ENCODE data around the gene TMEM91. TPM values are rescaled to one million over a fixed set of nuclear protein-coding genes. Genes with fewer than 3 reads are reported as not detected.

TMEM91 gene
- total RNA-seq, 2 donors from 2014 or later: 5.7 to 16.5 TPM

GRCh38 chr19:41428481-41428859, 52.1 kb downstream of the TMEM91 start:
- peaks cover 18% of the 10 kb centered on the region for H3K4me1 Mint-ChIP-seq
- no peaks in the 10 kb centered on the region for H3K27me3 Mint-ChIP-seq (ENCODE audit: insufficient read depth)
- 85 to 100% methylated on average over 1 of the region's 1 CpG for WGBS, 2 experiments (ENCODE audit: insufficient coverage in 1 of 2, insufficient read length in 1 of 2)

GRCh38 chr19:41430922-41431321, 54.6 kb downstream of the TMEM91 start:
- no peak overlapping the region for H3K4me3 ChIP-seq (ENCODE audit: low read length)
- Mint-ChIP-seq H3K36me3 (ENCODE audit: low read depth) (peaks cover 28% of the 10 kb centered on the region), H3K27me3 (ENCODE audit: insufficient read depth) (no peaks in the 10 kb centered on the region), H3K4me3 (no peak overlapping the region), H3K9me3 (no peaks in the 10 kb centered on the region), H3K4me1 (peaks cover 17% of the 10 kb centered on the region), H3K27ac (no peak overlapping the region)
- TF ChIP-seq CTCF (conservative IDR thresholded peaks at IDR 0.05): no peak
- no peak overlapping the region for H3K27ac ChIP-seq (ENCODE audit: low read depth, low read length)
- H3K9ac ChIP-seq (ENCODE audit: extremely low read depth, low read length, poor library complexity, severe bottlenecking): no peak overlapping the region
- H3K36me3 ChIP-seq (ENCODE audit: control insufficient read depth, insufficient read depth, low read length): peaks cover 28% of the 10 kb centered on the region
- H3K4me1 ChIP-seq (ENCODE audit: control insufficient read depth, insufficient read depth, low read length): peaks cover 4% of the 10 kb centered on the region
- no peak for DNase-seq
- no peaks in the 10 kb centered on the region for H3K9me3 ChIP-seq (ENCODE audit: control insufficient read depth, low read length)
- H3K27me3 ChIP-seq (ENCODE audit: control insufficient read depth, insufficient read depth, low read length, poor library complexity, severe bottlenecking): no peaks in the 10 kb centered on the region
- 86 to 100% methylated on average over 3 to 6 of the region's 6 CpGs for WGBS, 2 experiments (ENCODE audit: insufficient coverage in 1 of 2, insufficient read length in 1 of 2)

More at GRCh38 chr19:41428481-41428859, 52.1 kb downstream of the TMEM91 start:
- no peak overlapping the region for H3K27ac ChIP-seq (ENCODE audit: low read depth, low read length)
- peak overlapping the region; percentile 59 for H3K4me3 ChIP-seq (ENCODE audit: low read length)
- Mint-ChIP-seq H3K9me3 (no peaks in the 10 kb centered on the region), H3K36me3 (ENCODE audit: low read depth) (peaks cover 31% of the 10 kb centered on the region), H3K27ac (no peak overlapping the region), H3K4me3 (no peak overlapping the region)
- H3K27me3 ChIP-seq (ENCODE audit: control insufficient read depth, insufficient read depth, low read length, poor library complexity, severe bottlenecking): no peaks in the 10 kb centered on the region
- peaks cover 4% of the 10 kb centered on the region for H3K4me1 ChIP-seq (ENCODE audit: control insufficient read depth, insufficient read depth, low read length)
- H3K9ac ChIP-seq (ENCODE audit: extremely low read depth, low read length, poor library complexity, severe bottlenecking): no peak overlapping the region
- DNase-seq: no peak
- H3K9me3 ChIP-seq (ENCODE audit: control insufficient read depth, low read length): no peaks in the 10 kb centered on the region
- H3K36me3 ChIP-seq (ENCODE audit: control insufficient read depth, insufficient read depth, low read length): peaks cover 28% of the 10 kb centered on the region
- no peak for TF ChIP-seq CTCF (conservative IDR thresholded peaks at IDR 0.05)

GRCh38 chr19:41431426-41432386, 55.4 kb downstream of the TMEM91 start:
- H3K9me3 Mint-ChIP-seq: no peaks in the 10 kb centered on the region
- H3K36me3 Mint-ChIP-seq (ENCODE audit: low read depth): peaks cover 27% of the 10 kb centered on the region
- Histone ChIP-seq H3K4me1 (ENCODE audit: control insufficient read depth, insufficient read depth, low read length) (peaks cover 4% of the 10 kb centered on the region), H3K9me3 (ENCODE audit: control insufficient read depth, low read length) (no peaks in the 10 kb centered on the region), H3K4me3 (ENCODE audit: low read length) (no peak overlapping the region), H3K27ac (ENCODE audit: low read depth, low read length) (no peak overlapping the region), H3K36me3 (ENCODE audit: control insufficient read depth, insufficient read depth, low read length) (peaks cover 28% of the 10 kb centered on the region), H3K27me3 (ENCODE audit: control insufficient read depth, insufficient read depth, low read length, poor library complexity, severe bottlenecking) (no peaks in the 10 kb centered on the region), H3K9ac (ENCODE audit: extremely low read depth, low read length, poor library complexity, severe bottlenecking) (no peak overlapping the region)
- no peak overlapping the region for H3K27ac Mint-ChIP-seq
- 88 to 91% methylated on average over 16 to 23 of the region's 23 CpGs for WGBS, 2 experiments (ENCODE audit: insufficient coverage in 1 of 2, insufficient read length in 1 of 2)
- H3K27me3 Mint-ChIP-seq (ENCODE audit: insufficient read depth): no peaks in the 10 kb centered on the region
- peak; percentile 70 for TF ChIP-seq CTCF (conservative IDR thresholded peaks at IDR 0.05)
- DNase-seq: peak; percentile 73
- no peak overlapping the region for H3K4me3 Mint-ChIP-seq
- H3K4me1 Mint-ChIP-seq: peaks cover 16% of the 10 kb centered on the region

All from endodermal cell (in vitro differentiated cells).